HG02571 (cell line): Measurements from ENCODE around the gene ADAT2.

ENCODE experiments used
- ATAC-seq: cut with Tn5 transposase; IDR thresholded peaks from one replicate; pipeline ENCODE4 v1.9.1; 2021; ENCODE audit warnings: mild to moderate bottlenecking, moderate library complexity; ENCODE audit not compliant: unreplicated experiment

Gene ADAT2

DNA sequence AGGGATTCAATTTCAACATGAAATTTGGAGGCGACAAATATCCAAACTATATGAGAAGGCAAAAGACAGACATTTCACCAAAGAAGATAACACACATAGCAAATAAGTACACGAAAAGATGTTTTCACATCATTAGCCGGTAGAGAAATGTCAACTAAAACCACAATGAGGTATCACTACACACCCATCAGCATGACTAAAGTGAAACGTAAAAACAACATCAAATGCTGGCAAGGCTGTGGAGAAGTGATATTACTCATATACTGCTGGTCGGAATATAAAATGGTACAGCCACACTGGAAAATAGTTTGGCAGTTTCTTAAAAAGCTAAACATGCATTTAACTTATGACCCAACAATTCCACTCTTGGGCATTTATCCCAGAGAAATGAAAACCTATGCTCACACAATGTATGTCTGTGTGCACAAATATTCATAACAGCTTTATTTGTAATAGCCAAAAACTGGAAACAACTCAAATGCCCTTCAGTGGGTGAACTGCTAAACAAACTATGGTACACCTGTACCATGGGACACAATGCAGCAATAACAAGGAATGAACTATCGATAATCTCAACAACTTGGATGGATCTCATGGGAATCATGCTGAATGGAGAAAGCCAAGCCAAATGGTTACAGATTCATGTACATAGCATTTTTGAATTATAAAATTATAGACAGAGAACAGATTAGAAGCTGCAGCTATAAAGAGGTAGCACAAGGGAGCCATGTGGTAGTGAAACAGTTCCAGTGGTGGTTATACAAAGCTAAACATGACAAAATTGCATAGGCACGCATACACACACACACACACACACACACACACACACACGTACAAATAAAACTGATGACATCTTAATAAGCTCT is 8.6 kb downstream of the ADAT2 start:
- no peak for ATAC-seq

- no peak for ATAC-seq
These were observed 9.5 kb downstream of the ADAT2 start for GRCh38 chr6:143441010-143441409.

- no peak for ATAC-seq
These were observed 17.9 kb downstream of the ADAT2 start for GRCh38 chr6:143432588-143432987.

DNA sequence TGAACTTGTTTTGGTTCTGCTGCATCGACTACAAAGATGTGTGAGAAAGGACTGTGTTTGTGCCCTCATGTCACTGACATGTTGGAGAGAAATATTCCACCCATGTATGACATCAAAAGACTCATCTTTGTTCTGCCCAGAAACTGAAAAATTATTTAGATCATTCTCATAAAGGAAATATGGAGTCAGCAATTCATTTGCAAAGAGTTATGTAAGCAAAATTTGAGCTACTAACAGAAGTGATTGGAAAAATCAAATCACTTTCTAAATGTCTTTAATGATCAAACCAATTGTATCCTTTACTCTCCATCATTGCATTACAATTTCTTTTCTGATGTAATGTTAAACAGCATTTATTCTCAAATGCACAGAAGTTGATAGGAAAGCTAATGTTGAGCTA is 19.3 kb downstream of the ADAT2 start:
- no peak for ATAC-seq

DNA sequence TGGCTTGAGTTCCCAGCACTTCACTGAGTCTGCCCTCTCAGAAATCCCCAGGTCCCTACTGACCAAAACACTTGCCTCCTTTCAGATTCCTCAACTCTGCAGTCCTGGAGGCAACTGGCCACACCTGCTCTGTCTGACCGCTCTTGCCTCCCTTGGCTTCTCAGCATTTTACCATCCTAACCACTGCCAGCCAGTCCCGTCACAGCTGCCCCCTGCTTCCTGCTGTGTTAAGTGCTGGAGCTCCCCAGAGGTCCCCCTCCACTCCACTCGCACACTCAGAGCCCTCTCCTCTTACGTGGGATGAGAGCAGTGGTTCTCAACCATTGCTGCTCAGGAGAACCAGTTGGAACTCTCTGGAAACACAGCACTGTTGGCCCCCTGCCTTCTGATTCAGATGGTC is 20.5 kb downstream of the ADAT2 start:
- ATAC-seq = no peak

GRCh38 chr6:143427109-143427817 is 23.2 kb downstream of the ADAT2 start:
- peak; percentile 100 for ATAC-seq

- ATAC-seq = no peak
These were observed 24.5 kb downstream of the ADAT2 start for GRCh38 chr6:143426026-143426425.

- no peak for ATAC-seq
These were observed 31.0 kb downstream of the ADAT2 start for GRCh38 chr6:143419526-143419925.

DNA sequence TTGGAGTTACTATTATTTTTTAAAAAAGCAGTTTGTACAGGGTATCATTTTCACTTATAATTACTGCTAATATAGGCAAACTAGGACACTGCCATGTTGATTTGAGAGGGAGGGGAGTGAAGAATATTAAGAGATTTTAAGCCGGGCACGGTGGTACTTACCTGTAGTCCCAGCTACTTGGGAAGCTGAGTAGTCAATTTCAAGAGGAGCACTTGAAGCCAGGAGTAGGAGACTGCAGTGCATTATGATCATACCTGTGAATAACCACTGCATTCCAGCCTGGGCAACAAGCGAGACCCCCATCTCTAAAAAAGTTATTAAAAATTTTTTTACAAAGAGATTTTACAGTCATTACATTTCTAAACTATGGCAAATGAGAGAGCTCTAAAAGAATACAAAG is 35.7 kb downstream of the ADAT2 start:
- ATAC-seq = no peak

GRCh38 chr6:143410859-143411270 is 39.6 kb downstream of the ADAT2 start:
- no peak for ATAC-seq

- no peak for ATAC-seq
These were observed 41.7 kb downstream of the ADAT2 start for GRCh38 chr6:143408787-143409162.

- ATAC-seq = no peak
These were observed 42.2 kb downstream of the ADAT2 start for GRCh38 chr6:143408151-143408786.

GRCh38 chr6:143406673-143407072 is 43.8 kb downstream of the ADAT2 start:
- no peak for ATAC-seq

- no peak for ATAC-seq
These were observed 44.9 kb downstream of the ADAT2 start for GRCh38 chr6:143405373-143406154.

DNA sequence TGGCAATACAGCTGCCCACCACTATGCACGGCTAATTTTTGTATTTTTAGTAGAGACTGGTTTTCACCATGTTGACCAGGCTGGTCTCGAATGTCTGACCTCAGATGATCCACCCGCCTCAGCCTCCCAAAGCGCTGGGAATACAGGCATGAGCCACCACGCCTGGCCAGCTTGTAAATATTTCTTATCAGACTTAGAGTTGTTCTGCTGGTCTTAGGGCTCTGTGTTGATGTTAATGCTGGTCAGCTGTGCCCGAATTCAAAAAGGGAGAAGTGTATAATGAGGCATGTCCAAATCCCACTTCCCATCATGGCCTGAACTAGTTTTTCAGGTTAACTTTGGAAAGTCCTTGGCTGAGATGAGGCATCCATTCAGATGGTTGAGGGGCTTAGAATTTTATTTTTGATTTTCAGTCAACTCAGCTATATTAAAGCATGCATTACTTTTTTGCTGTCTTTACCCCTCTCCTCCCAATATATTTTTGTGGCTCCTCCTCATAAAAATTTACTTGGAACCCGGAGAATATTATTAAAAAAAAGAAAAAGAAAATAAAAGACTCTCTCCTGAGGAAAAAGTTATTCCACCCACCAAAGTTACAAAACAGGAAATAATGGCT is 47.7 kb downstream of the ADAT2 start:
- ATAC-seq = no peak

GRCh38 chr6:143401636-143402370 is 48.7 kb downstream of the ADAT2 start:
- ATAC-seq = no peak

DNA sequence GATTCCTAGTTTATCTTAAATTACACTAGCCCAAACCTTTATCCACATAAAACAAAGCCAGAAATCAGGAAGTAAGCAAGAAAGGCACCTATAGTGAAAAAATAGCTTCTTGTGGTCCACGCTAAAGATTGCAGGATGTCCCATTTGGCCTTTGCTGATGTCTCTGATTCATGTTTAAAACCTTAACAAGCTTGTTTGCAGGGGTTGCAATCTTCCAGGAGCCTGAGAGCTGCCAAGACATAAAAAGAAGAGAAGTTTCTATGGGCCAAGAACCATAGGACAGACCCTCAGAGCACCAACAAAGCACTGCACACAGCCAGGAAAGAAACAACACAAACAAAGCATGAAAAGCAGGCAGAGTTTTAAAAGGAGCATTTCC is 49.4 kb downstream of the ADAT2 start:
- ATAC-seq = no peak

DNA sequence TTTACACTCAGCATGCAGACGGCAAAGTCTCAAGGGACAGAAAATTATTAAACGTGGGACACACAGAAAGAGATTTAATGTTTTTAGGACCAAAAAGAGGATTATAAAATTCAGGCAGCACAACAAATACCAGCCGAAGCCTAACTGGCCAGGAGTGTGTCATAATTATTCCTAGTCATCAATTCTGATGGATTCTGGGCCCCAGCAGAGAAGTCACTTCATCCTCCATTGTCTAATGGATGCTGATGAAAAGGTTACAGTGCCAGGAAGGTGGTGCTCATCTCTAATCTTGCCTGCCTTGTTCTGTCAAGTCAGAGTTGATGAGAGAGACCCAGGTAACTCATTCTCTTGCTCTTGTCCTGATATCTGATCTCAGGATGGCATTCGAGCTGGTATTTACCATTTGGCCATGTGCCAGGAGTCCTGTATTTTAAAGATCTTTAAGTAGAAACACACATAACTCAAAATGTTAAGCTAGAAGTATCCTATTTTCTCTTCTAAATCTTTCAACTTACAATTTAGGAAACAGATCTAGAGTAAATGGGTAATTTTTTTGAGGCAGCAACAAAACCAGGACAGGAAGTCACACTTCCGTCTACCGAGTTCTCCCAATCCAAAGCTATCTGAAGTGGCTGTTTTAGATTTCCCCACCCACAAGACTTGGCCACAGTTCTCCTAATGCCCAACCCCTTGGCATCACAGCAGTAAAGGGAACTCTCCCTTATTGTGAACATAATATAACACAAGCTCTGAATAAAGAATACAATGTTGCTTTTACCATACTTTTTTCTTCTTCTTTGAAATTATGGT is 50.0 kb downstream of the ADAT2 start:
- ATAC-seq = no peak

DNA sequence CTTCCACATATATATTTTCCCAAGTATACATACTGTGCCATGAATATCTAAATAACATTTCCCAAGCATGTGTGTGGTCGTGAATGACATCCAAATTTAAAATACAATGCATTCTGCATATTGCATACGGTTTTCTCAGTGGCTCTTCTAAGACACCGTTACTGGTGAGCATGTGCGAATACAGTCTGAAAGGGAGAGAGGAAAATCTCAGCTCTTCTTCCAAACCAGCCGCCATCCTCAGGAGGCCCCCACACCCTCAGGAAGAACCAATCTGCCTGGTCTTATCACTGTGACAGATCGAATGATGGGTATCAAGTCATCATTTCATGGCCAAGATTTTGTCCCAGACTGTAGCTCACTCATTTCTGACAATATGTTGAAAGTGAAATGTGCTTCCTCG is 50.7 kb downstream of the ADAT2 start:
- no peak for ATAC-seq
